Hepatocyte (in vitro differentiated cells): Measurements from ENCODE around the gene ZNF831. TPM values are rescaled to one million over a fixed set of nuclear protein-coding genes. Genes with fewer than 3 reads are reported as not detected.

Experiments used
- DNase-seq: peaks from one replicate; pipeline ENCODE4 v3.0.0-alpha.2; 2016; ENCODE audit warnings: low spot score
- H2AFZ ChIP-seq: fragments of 200-600 bp; sonication (generic); 2 replicates; pipeline ENCODE4 v1.6.0; 2016; ENCODE audit warnings: antibody characterized with exemption, mild to moderate bottlenecking
- H3K27ac ChIP-seq: fragments of 200-600 bp; sonication (generic); 2 replicates; pipeline ENCODE4 v1.5.1; 2016; ENCODE audit warnings: mild to moderate bottlenecking
- H3K27me3 ChIP-seq: fragments of 200-600 bp; sonication (generic); 2 replicates; pipeline ENCODE4 v1.6.1; 2016
- H3K36me3 ChIP-seq: fragments of 200-600 bp; sonication (generic); replicated peaks from 2 replicates; pipeline ENCODE4 v1.5.1; 2016; ENCODE audit warnings: low read depth; ENCODE audit not compliant: insufficient read depth
- H3K4me1 ChIP-seq: fragments of 200-600 bp; sonication (generic); 2 replicates; pipeline ENCODE4 v1.5.1; 2016; ENCODE audit warnings: mild to moderate bottlenecking, moderate library complexity; ENCODE audit not compliant: insufficient read depth
- H3K4me2 ChIP-seq: fragments of 200-600 bp; sonication (generic); 2 replicates; pipeline ENCODE4 v1.6.0; 2016
- H3K4me3 ChIP-seq: fragments of 200-600 bp; sonication (generic); 2 replicates; pipeline ENCODE4 v1.5.1; 2016; ENCODE audit warnings: mild to moderate bottlenecking
- H3K79me2 ChIP-seq: fragments of 200-600 bp; sonication (generic); 2 replicates; pipeline ENCODE4 v1.6.0; 2017; ENCODE audit warnings: mild to moderate bottlenecking
- H3K9me2 ChIP-seq: fragments of 200-600 bp; sonication (generic); replicated peaks from 2 replicates; pipeline ENCODE4 v1.6.0; 2017; ENCODE audit warnings: mild to moderate bottlenecking; ENCODE audit not compliant: insufficient read depth
- H3K9me3 ChIP-seq: fragments of 200-600 bp; sonication (generic); 2 replicates; pipeline ENCODE4 v1.5.1; 2016; ENCODE audit warnings: low read depth, mild to moderate bottlenecking
- H4K20me1 ChIP-seq: fragments of 200-600 bp; sonication (generic); 2 replicates; pipeline ENCODE4 v1.6.0; 2016; ENCODE audit warnings: mild to moderate bottlenecking; ENCODE audit not compliant: insufficient read depth, poor library complexity, severe bottlenecking
- CTCF ChIP-seq: fragments of 200-600 bp; sonication (generic); IDR thresholded peaks from 2 replicates; pipeline ENCODE4 v1.5.1; 2016; ENCODE audit warnings: antibody characterized with exemption, mild to moderate bottlenecking; ENCODE audit not compliant: poor library complexity
- EZH2 ChIP-seq: fragments of 200-600 bp; sonication (generic); IDR thresholded peaks from 2 replicates; pipeline ENCODE4 v1.6.1; 2016; ENCODE audit warnings: antibody characterized with exemption, mild to moderate bottlenecking, borderline replicate concordance
- EZH2phosphoT487 ChIP-seq: fragments of 200-600 bp; sonication (generic); IDR thresholded peaks from one replicate; pipeline ENCODE4 v1.6.1; 2018; ENCODE audit warnings: antibody characterized with exemption, mild to moderate bottlenecking, low read depth, moderate library complexity; ENCODE audit not compliant: unreplicated experiment, severe bottlenecking
- WGBS: methylation state at CpG from one replicate; pipeline ENCODE4 v1.1.6; 2016; ENCODE audit warnings: low lambda C conversion rate; ENCODE audit errors: missing lambda C conversion rate; 5-methylcytosine and 5-hydroxymethylcytosine counted together
- polyA plus RNA-seq: library from polyadenylated mRNA; unstranded; fragments of >200 nt; fragmentation: Nextera tagmentation; extraction: Ambion mirVana; gene quantifications from 2 replicates; pipeline ENCODE4 v1.2.1, GENCODE V29; 2016
- total RNA-seq: library from RNA; depleted of rRNA; stranded (reverse); fragments of >200 nt; gene quantifications from 2 replicates; pipeline ENCODE4 v1.2.3, GENCODE V29; 2014

Gene ZNF831
- total and polyA plus RNA-seq, 2 experiments from 2014 or later = not detected

GRCh38 chr20:59221049-59221706 is 57.6 kb downstream of the ZNF831 start:
- no peaks in the 10 kb centered on the region for H3K9me3 ChIP-seq
- DNase-seq = no peak
- WGBS = 67% methylated on average over 9 of the region's 9 CpGs
- no peak overlapping the region for H2AFZ ChIP-seq
- H4K20me1 ChIP-seq = no peaks in the 10 kb centered on the region
- H3K36me3 ChIP-seq = no peaks in the 10 kb centered on the region
- peak overlapping the region; percentile 92 for H3K4me2 ChIP-seq
- no peak for TF ChIP-seq EZH2
- TF ChIP-seq CTCF = no peak
- no peak for TF ChIP-seq EZH2phosphoT487
- H3K79me2 ChIP-seq = no peaks in the 10 kb centered on the region
- peaks cover 3% of the 10 kb centered on the region for H3K4me1 ChIP-seq
- H3K4me3 ChIP-seq = no peak overlapping the region
- H3K27ac ChIP-seq = no peak overlapping the region
- H3K9me2 ChIP-seq = no peaks in the 10 kb centered on the region
- peaks cover 25% of the 10 kb centered on the region for H3K27me3 ChIP-seq

DNA sequence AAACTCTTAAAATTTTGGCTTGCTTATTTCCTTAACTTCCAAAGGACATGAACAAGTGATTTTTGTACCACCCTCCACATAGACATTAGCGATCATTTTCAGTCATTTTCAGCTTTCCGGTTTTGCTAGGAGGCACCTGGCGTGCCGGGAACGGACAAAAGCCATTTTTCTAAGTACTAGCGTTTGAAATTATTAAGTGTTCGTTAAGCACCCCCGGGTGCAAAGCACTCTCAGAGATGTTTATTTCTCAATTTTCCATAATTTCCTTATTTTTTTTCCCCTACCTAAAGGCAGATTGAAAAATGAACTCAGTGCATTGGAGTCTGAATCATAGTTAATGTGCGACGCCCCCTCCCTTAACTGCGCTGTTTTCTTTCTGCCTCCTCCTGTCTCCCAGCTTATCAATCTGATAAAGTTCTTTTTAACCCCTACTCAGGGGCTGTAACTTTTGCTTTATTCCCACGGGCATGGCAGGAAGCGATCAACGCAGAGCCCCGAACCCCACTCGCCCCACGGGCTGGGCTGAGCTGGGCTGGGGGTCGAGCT is 58.2 kb downstream of the ZNF831 start:
- Histone ChIP-seq H3K27me3 (peaks cover 28% of the 10 kb centered on the region), H3K9me2 (no peaks in the 10 kb centered on the region), H3K4me3 (peak overlapping the region; percentile 60), H3K36me3 (no peaks in the 10 kb centered on the region), H3K79me2 (no peaks in the 10 kb centered on the region), H3K4me2 (peak overlapping the region; percentile 92), H3K4me1 (peaks cover 3% of the 10 kb centered on the region), H4K20me1 (no peaks in the 10 kb centered on the region), H3K9me3 (no peaks in the 10 kb centered on the region), H3K27ac (no peak overlapping the region), H2AFZ (peak overlapping the region; percentile 98)
- WGBS = 46% methylated on average over 18 of the region's 18 CpGs
- DNase-seq = no peak
- TF ChIP-seq CTCF (no peak), EZH2 (no peak), EZH2phosphoT487 (no peak)

- H2AFZ ChIP-seq = peak overlapping the region; percentile 98
- no peaks in the 10 kb centered on the region for H4K20me1 ChIP-seq
- peak; percentile 91 for DNase-seq
- peak overlapping the region; percentile 92 for H3K4me2 ChIP-seq
- H3K9me2 ChIP-seq = no peaks in the 10 kb centered on the region
- peaks cover 32% of the 10 kb centered on the region for H3K27me3 ChIP-seq
- peak; percentile 94 for TF ChIP-seq CTCF
- no peak for TF ChIP-seq EZH2
- peak overlapping the region; percentile 60 for H3K4me3 ChIP-seq
- H3K27ac ChIP-seq = no peak overlapping the region
- H3K4me1 ChIP-seq = peaks cover 3% of the 10 kb centered on the region
- WGBS = 5% methylated on average over 39 of the region's 51 CpGs
- H3K9me3 ChIP-seq = no peaks in the 10 kb centered on the region
- H3K79me2 ChIP-seq = no peaks in the 10 kb centered on the region
- H3K36me3 ChIP-seq = no peaks in the 10 kb centered on the region
Observed at GRCh38 chr20:59222253-59223181, 58.9 kb downstream of the ZNF831 start.
